Activated T-cell treated with anti-CD3 and anti-CD28 coated beads, Interleukin-2, amount 50 U/mL, for 24 hours (primary cell): ENCODE results near the gene LYZL2.
"Not testable (repeated sequence)": the region's sequence is repeated elsewhere in the genome, so short reads cannot be mapped to it uniquely, and the experiment has no call there.

Experiments used
- DNase-seq: peaks from one replicate; pipeline ENCODE4 v3.0.0-alpha.2; 2020
- H3K27ac Mint-ChIP-seq: 2 replicates; pipeline ENCODE4 v1.8.0; 2020; ENCODE audit warnings: mild to moderate bottlenecking, mixed read lengths
- H3K27me3 Mint-ChIP-seq: 2 replicates; pipeline ENCODE4 v1.8.0; 2020; ENCODE audit warnings: mixed read lengths
- H3K36me3 Mint-ChIP-seq: 2 replicates; pipeline ENCODE4 v1.8.0; 2020; ENCODE audit warnings: low read depth, mixed read lengths
- H3K4me1 Mint-ChIP-seq: 2 replicates; pipeline ENCODE4 v1.8.0; 2020; ENCODE audit warnings: low read depth, mixed read lengths
- H3K4me3 Mint-ChIP-seq: 2 replicates; pipeline ENCODE4 v1.8.0; 2020; ENCODE audit warnings: mild to moderate bottlenecking, moderate library complexity, mixed read lengths
- H3K9me3 Mint-ChIP-seq: 2 replicates; pipeline ENCODE4 v1.8.0; 2020; ENCODE audit warnings: mixed read lengths

LYZL2 gene

GRCh38 chr10:30629653-30630052 lies at the start of gene LYZL2:
TSS of gene LYZL2 (minus strand) at chr10:30629753. CDS start at chr10:30626915, 2,838 bp downstream.
- DNase-seq = no peak
- Mint-ChIP-seq H3K36me3 (no peaks in the 10 kb centered on the region), H3K9me3 (no peaks in the 10 kb centered on the region), H3K27me3 (peaks cover 30% of the 10 kb centered on the region), H3K4me1 (no peaks in the 10 kb centered on the region), H3K4me3 (no peak within 1 kb of the TSS), H3K27ac (no peak within 1 kb of the TSS)

DNA sequence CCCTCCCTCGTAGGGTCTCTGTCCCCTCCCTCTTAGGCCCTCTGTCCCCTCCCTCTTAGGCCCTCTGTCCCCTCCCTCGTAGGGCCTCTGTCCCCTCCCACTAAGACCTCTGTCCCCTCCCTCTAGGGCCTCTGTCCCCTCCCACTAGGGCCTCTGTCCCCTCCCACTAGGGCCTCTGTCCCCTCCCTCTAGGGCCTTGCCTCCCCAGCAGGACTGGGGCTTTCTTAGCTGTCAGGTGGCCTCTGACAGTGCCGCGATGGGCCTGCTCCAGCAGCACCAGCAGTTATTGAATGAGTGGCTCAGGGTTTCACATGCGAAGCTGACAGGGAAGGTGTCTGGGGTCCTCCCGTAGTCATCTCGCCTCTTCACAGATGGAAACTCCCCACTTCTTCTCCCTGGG lies 48.1 kb upstream of the LYZL2 start:
- H3K4me1 Mint-ChIP-seq = peaks cover 46% of the 10 kb centered on the region
- H3K36me3 Mint-ChIP-seq, H3K4me3 Mint-ChIP-seq, DNase-seq, H3K27ac Mint-ChIP-seq: not testable (repeated sequence)
- peaks cover 23% of the 10 kb centered on the region for H3K27me3 Mint-ChIP-seq
- peaks cover 11% of the 10 kb centered on the region for H3K9me3 Mint-ChIP-seq

GRCh38 chr10:30677146-30677545 lies 47.6 kb upstream of the LYZL2 start:
- H3K4me1 Mint-ChIP-seq = peaks cover 46% of the 10 kb centered on the region
- not testable (repeated sequence) for H3K36me3 Mint-ChIP-seq, H3K27ac Mint-ChIP-seq

DNA sequence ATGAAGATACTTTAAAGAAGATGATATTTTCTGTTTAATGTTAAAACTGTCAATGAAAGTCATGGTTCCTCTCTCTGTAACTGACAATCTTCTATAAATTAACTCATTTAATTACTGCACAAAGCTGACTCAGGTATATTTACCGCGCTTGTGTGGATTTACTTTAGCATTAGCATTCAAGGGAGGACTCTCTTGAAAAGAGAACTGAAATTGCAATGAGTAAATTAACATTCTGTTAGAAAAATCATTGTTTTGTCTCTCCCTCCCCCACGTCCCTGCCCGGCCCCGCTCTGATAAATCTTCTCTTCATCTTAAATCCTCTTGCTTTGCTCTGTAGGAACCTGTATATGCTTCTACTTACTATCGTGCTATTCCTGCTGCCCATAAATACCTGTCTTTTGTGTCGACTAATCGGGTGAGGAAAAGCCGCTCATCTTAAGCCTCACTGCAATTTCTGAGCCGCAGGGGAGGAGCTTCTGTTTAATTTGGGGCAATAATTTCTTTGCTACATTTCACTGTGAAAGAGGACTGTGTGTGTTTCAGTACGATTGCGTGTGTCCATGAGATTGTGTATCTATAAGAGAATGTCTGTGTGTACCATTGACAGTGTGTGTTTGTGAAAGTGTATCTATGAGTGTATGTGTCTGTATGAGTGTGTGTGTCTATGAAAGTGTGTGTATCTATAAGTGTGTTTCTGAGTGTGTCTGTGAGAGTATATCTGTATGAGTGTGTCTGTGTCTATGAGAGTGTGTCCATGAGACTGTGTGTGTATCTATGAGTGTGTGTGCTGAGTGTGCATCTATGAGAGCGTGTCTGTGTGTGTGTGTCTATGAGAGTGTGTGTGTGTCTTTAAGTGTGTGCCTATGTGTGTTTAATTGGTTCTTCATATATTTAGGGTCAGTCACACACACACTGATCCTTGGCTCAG lies 46.5 kb upstream of the LYZL2 start:
- no peak for DNase-seq
- Mint-ChIP-seq H3K27ac (no peak overlapping the region), H3K4me1 (peaks cover 42% of the 10 kb centered on the region), H3K27me3 (peaks cover 16% of the 10 kb centered on the region), H3K4me3 (no peak overlapping the region), H3K9me3 (peaks cover 11% of the 10 kb centered on the region), H3K36me3 (no peaks in the 10 kb centered on the region)

More at GRCh38 chr10:30677146-30677545, 47.6 kb upstream of the LYZL2 start:
- peaks cover 23% of the 10 kb centered on the region for H3K27me3 Mint-ChIP-seq
- not testable (repeated sequence) for DNase-seq, H3K4me3 Mint-ChIP-seq
- peaks cover 11% of the 10 kb centered on the region for H3K9me3 Mint-ChIP-seq

DNA sequence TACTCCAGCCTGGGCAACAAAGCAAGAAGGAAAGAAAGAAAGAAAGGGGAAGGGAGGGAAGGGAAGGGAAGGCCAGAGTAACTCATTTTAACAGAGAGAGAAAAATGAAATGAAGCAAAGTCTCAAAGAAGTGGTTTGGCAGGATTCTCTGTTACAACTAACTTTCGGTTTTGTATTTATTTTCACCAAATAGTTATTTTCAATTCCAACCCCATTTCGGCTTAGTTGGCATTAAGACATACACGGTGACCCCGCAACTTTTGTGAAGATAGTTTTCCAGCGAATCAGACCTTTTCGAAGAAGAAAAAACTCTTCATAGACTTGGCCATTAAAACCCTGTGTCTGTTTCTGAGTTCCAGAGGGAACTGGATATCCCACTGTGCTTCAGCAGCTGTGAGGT lies 45.2 kb upstream of the LYZL2 start:
- Mint-ChIP-seq H3K27me3 (peaks cover 12% of the 10 kb centered on the region), H3K36me3 (no peaks in the 10 kb centered on the region), H3K9me3 (peaks cover 3% of the 10 kb centered on the region), H3K27ac (no peak overlapping the region), H3K4me1 (peaks cover 39% of the 10 kb centered on the region), H3K4me3 (no peak overlapping the region)
- DNase-seq = no peak

DNA sequence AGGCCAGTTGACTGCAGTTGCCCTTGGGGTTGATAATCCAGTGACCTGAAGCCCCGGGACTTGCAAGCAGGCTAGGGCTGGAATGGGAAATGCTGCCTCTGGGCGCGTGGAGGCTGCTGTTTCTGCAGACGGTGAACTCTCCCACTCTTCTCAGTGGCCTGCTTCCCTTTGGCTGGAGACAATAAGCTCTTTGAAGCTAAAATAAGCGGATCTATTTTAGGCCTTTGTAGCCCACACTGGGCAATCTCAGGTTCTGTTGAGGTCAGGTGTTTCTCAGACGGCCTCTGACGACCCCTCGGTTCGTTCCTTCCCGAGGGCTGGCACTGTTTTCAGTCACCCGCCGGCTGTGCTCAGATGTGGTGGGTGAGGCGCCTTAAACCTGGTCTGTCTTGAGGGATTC lies 43.7 kb upstream of the LYZL2 start:
- peaks cover 13% of the 10 kb centered on the region for H3K27me3 Mint-ChIP-seq

GRCh38 chr10:30672338-30672737 lies 42.8 kb upstream of the LYZL2 start:
- not testable (repeated sequence) for DNase-seq, H3K9me3 Mint-ChIP-seq, H3K4me3 Mint-ChIP-seq, H3K27ac Mint-ChIP-seq, H3K36me3 Mint-ChIP-seq
- peaks cover 18% of the 10 kb centered on the region for H3K27me3 Mint-ChIP-seq
- H3K4me1 Mint-ChIP-seq = peaks cover 32% of the 10 kb centered on the region

More for the DNA sequence above, 43.7 kb upstream of the LYZL2 start:
- not testable (repeated sequence) for H3K4me3 Mint-ChIP-seq, DNase-seq, H3K36me3 Mint-ChIP-seq, H3K9me3 Mint-ChIP-seq, H3K27ac Mint-ChIP-seq
- peaks cover 33% of the 10 kb centered on the region for H3K4me1 Mint-ChIP-seq

- H3K4me1 Mint-ChIP-seq = peaks cover 30% of the 10 kb centered on the region
- no peak for DNase-seq
- H3K27me3 Mint-ChIP-seq = peaks cover 18% of the 10 kb centered on the region
- H3K27ac Mint-ChIP-seq = peak overlapping the region; percentile 26
- peak overlapping the region; percentile 50 for H3K4me3 Mint-ChIP-seq
- no peaks in the 10 kb centered on the region for H3K36me3 Mint-ChIP-seq
- no peaks in the 10 kb centered on the region for H3K9me3 Mint-ChIP-seq
Observed at GRCh38 chr10:30671026-30671616, 41.6 kb upstream of the LYZL2 start.

GRCh38 chr10:30667982-30668381 lies 38.4 kb upstream of the LYZL2 start:
- H3K9me3 Mint-ChIP-seq, DNase-seq: not testable (repeated sequence)
- H3K27me3 Mint-ChIP-seq = peaks cover 19% of the 10 kb centered on the region

GRCh38 chr10:30663403-30663802 lies 33.9 kb upstream of the LYZL2 start:
- not testable (repeated sequence) for H3K36me3 Mint-ChIP-seq, H3K4me3 Mint-ChIP-seq, H3K9me3 Mint-ChIP-seq, H3K4me1 Mint-ChIP-seq, H3K27ac Mint-ChIP-seq, DNase-seq
- peaks cover 28% of the 10 kb centered on the region for H3K27me3 Mint-ChIP-seq

More at GRCh38 chr10:30667982-30668381, 38.4 kb upstream of the LYZL2 start:
- H3K36me3 Mint-ChIP-seq, H3K4me3 Mint-ChIP-seq, H3K27ac Mint-ChIP-seq: not testable (repeated sequence)
- H3K4me1 Mint-ChIP-seq = peaks cover 21% of the 10 kb centered on the region

- H3K27me3 Mint-ChIP-seq = peaks cover 29% of the 10 kb centered on the region
- DNase-seq = no peak
Observed at GRCh38 chr10:30662814-30663213, 33.3 kb upstream of the LYZL2 start.

GRCh38 chr10:30660314-30660713 lies 30.8 kb upstream of the LYZL2 start:
- H3K27ac Mint-ChIP-seq, H3K36me3 Mint-ChIP-seq, H3K4me1 Mint-ChIP-seq, H3K9me3 Mint-ChIP-seq, DNase-seq, H3K4me3 Mint-ChIP-seq: not testable (repeated sequence)
- H3K27me3 Mint-ChIP-seq = peaks cover 48% of the 10 kb centered on the region

More at GRCh38 chr10:30662814-30663213, 33.3 kb upstream of the LYZL2 start:
- no peaks in the 10 kb centered on the region for H3K36me3 Mint-ChIP-seq
- H3K4me1 Mint-ChIP-seq = no peaks in the 10 kb centered on the region
- no peak overlapping the region for H3K27ac Mint-ChIP-seq
- H3K4me3 Mint-ChIP-seq = no peak overlapping the region
- no peaks in the 10 kb centered on the region for H3K9me3 Mint-ChIP-seq

DNA sequence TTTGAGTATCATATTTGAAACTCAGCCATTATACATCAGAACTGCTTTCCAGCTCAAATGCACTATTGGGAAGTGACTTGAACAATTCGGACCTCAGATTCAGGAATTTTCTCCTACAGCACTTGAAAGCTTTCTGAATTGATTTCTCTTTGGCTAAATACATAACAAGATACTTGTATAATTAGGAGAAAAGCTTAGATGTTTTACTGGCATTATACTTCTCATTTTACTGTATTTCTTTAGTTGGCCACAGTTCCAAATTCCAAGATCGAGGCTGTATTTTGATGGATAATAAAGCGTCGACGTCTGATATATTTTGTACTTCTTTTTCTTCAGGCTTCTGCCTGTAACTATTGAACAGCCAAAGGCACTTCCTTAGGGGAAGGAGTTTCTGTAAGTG lies 26.7 kb upstream of the LYZL2 start:
- Mint-ChIP-seq H3K27ac (no peak overlapping the region), H3K27me3 (peaks cover 62% of the 10 kb centered on the region), H3K4me1 (peaks cover 9% of the 10 kb centered on the region), H3K9me3 (no peaks in the 10 kb centered on the region), H3K4me3 (no peak overlapping the region), H3K36me3 (no peaks in the 10 kb centered on the region)
- DNase-seq = no peak

DNA sequence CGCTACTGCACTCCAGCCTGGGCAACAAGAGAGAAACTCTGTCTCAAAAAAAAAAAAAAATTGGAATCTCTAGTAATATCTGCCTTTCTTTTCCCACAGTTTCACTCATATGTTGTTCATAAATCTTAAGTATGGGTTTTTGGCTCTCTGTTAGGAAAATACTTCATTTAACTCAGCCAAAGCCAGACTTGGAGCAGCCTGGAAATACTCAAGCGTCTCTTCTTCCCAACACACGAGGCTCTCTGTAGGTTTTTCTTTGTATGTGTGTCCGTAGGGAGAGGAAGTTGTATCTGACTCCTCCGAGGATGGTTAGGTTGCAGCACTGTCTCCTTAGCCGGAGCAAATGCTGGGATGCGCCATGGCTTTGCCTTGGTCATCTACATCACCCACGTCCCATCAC lies 25.4 kb upstream of the LYZL2 start:
- H3K36me3 Mint-ChIP-seq, H3K27ac Mint-ChIP-seq, DNase-seq, H3K4me3 Mint-ChIP-seq, H3K9me3 Mint-ChIP-seq: not testable (repeated sequence)
- Mint-ChIP-seq H3K27me3 (peaks cover 62% of the 10 kb centered on the region), H3K4me1 (peaks cover 10% of the 10 kb centered on the region)
